ENCODE results near the gene OSTN.

Gene OSTN

DNA sequence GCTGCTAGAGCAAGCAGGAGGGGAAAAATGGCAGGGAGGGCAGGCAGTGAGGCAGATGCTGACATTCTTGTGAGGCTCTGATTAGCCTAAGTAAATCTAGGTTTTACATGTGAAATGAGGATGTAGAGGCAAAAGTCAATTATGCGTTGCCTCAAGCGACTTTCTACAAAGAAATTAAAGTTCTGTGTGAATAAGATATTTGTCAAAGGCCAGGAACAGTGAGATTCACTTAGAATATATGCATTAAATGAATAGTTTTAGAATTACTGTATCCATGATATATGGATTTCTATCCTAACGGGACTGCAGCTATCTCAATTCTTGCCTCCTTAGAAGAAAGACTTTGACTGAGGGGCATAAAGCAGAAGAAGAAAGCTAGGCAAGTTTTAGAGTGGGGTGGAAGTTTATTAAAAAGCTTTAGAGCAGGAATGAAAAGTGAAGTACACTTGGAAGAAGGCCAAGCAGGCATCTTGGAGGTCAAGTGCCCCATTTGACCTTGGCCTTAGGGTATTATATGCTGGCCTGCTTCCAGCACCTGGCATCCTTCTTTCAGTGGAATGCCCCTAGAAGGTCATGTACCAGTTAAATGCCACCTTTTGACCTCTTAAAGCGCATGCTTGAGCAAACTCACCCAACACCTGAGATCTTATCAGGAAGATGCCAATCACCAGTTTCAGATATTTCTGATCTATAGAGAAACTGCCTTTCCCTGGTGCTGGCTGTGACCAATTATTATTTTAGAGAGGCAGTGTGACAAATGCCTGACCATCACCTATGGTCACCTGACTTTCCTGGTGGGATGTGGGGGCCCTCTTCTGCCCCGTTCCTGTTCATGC, 38.2 kb downstream of the OSTN start:
- no peak overlapping the region for H3K27ac ChIP-seq

DNA sequence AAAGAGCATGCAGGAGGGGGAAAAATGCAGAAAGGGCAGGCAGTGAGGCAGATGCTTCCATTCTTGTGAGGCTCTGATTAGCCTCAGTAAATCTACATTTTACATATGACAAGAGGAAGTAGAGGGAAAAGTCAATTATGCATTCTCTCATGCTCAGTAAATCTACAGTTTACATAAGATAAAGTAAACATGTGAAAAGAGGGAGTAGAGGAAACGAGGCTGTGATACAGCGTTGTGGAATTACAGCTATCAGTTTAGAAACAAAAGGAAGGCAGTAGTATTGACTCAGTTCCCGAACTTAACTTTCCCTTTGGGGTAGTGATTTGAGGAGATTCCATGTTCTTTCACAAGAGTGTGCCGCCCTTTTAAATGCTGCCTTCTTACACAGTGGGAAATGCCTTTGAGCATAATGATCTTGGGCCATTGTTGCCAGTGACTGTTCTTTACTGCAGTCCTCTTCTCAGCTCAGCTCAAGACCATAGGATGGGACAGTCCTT, 39.3 kb downstream of the OSTN start:
- Histone ChIP-seq H2AFZ (ENCODE audit: low read depth) (no peak overlapping the region), H3K9ac (no peak overlapping the region), H3K4me3 (IDR thresholded peaks at IDR 0.05; ENCODE audit: insufficient read depth, low read depth, low read length) (no peak overlapping the region), H3K4me1 (ENCODE audit: low read depth, poor library complexity, severe bottlenecking) (peaks cover 11% of the 10 kb centered on the region), H3K27ac (no peak overlapping the region), H3K4me2 (no peak overlapping the region), H3K36me3 (ENCODE audit: insufficient read depth) (no peaks in the 10 kb centered on the region), H4K20me1 (ENCODE audit: insufficient read depth) (no peaks in the 10 kb centered on the region), H3K27me3 (ENCODE audit: insufficient read depth, low read depth) (no peaks in the 10 kb centered on the region), H3K79me2 (ENCODE audit: insufficient read depth, low read depth) (no peaks in the 10 kb centered on the region)
- TF ChIP-seq, protein P1, sequence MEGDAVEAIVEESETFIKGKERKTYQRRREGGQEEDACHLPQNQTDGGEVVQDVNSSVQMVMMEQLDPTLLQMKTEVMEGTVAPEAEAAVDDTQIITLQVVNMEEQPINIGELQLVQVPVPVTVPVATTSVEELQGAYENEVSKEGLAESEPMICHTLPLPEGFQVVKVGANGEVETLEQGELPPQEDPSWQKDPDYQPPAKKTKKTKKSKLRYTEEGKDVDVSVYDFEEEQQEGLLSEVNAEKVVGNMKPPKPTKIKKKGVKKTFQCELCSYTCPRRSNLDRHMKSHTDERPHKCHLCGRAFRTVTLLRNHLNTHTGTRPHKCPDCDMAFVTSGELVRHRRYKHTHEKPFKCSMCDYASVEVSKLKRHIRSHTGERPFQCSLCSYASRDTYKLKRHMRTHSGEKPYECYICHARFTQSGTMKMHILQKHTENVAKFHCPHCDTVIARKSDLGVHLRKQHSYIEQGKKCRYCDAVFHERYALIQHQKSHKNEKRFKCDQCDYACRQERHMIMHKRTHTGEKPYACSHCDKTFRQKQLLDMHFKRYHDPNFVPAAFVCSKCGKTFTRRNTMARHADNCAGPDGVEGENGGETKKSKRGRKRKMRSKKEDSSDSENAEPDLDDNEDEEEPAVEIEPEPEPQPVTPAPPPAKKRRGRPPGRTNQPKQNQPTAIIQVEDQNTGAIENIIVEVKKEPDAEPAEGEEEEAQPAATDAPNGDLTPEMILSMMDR (conservative IDR thresholded peaks at IDR 0.05; ENCODE audit: low read depth, low read length): no peak

More for the DNA sequence above, 38.2 kb downstream of the OSTN start:
- TF ChIP-seq, protein P1 (conservative IDR thresholded peaks at IDR 0.05; ENCODE audit: low read depth, low read length): no peak
- Histone ChIP-seq H4K20me1 (ENCODE audit: insufficient read depth) (no peaks in the 10 kb centered on the region), H3K4me2 (no peak overlapping the region), H3K27me3 (ENCODE audit: insufficient read depth, low read depth) (no peaks in the 10 kb centered on the region), H3K36me3 (ENCODE audit: insufficient read depth) (no peaks in the 10 kb centered on the region), H3K9ac (no peak overlapping the region), H3K4me3 (IDR thresholded peaks at IDR 0.05; ENCODE audit: insufficient read depth, low read depth, low read length) (no peak overlapping the region), H2AFZ (ENCODE audit: low read depth) (no peak overlapping the region), H3K79me2 (ENCODE audit: insufficient read depth, low read depth) (no peaks in the 10 kb centered on the region), H3K4me1 (ENCODE audit: low read depth, poor library complexity, severe bottlenecking) (peaks cover 11% of the 10 kb centered on the region)

DNA sequence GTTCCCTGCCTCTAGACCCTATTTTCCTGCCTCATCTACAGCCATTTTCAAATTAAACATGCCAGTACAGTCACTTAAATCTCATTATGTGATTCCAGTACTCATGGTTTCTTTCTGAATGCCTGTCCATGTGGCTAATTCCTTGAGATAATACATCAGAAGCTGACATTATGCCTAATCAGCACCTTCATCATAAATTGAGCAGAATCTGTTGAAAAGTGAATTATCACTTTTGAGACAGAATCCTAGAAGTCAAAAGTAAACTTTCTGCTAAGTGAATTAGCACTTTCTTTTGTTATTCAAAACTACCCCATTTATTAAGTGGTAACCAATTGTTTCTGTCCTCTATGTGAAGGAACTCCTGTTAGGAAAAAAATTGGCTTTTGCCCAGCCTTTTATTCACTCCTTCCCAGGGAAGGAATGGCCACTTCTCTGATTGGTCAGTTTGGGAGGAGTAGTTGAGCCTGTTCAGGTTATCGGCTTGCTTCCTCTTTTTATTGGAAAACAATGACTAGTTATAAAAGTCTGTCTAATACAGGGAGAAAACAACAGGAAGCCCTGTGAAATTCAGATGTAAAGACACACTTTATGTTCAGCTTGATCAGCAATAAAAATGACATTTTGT, 40.5 kb downstream of the OSTN start:
- Histone ChIP-seq H3K4me2 (no peak overlapping the region), H2AFZ (ENCODE audit: low read depth) (no peak overlapping the region), H3K27ac (no peak overlapping the region), H4K20me1 (ENCODE audit: insufficient read depth) (no peaks in the 10 kb centered on the region), H3K4me1 (ENCODE audit: low read depth, poor library complexity, severe bottlenecking) (peaks cover 12% of the 10 kb centered on the region), H3K36me3 (ENCODE audit: insufficient read depth) (no peaks in the 10 kb centered on the region), H3K27me3 (ENCODE audit: insufficient read depth, low read depth) (no peaks in the 10 kb centered on the region), H3K79me2 (ENCODE audit: insufficient read depth, low read depth) (no peaks in the 10 kb centered on the region), H3K9ac (no peak overlapping the region), H3K4me3 (IDR thresholded peaks at IDR 0.05; ENCODE audit: insufficient read depth, low read depth, low read length) (no peak overlapping the region)
- TF ChIP-seq, protein P1 (conservative IDR thresholded peaks at IDR 0.05; ENCODE audit: low read depth, low read length): no peak

DNA sequence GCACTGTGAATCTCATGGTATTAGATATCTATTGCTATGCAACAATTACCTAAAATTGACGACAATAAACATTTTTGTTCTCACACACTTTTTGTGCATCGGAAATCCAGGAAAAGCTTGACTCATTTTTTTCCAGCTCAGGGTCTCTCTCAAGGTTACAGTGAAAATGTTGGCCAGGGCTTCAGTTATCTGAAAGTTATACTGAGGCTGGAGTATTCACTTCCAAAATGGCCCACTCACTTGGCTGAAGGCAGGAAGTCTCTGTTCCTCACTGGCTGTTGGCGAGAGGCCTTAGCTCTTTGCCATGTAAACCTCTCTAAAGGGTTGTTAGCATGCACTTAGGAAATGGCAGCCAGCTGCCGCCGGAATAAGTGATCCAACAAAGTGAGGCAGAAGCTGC, 41.4 kb downstream of the OSTN start:
- Histone ChIP-seq H4K20me1 (ENCODE audit: insufficient read depth) (no peaks in the 10 kb centered on the region), H3K27ac (no peak overlapping the region), H3K4me1 (ENCODE audit: low read depth, poor library complexity, severe bottlenecking) (peaks cover 14% of the 10 kb centered on the region), H3K4me3 (IDR thresholded peaks at IDR 0.05; ENCODE audit: insufficient read depth, low read depth, low read length) (no peak overlapping the region), H3K27me3 (ENCODE audit: insufficient read depth, low read depth) (no peaks in the 10 kb centered on the region), H2AFZ (ENCODE audit: low read depth) (no peak overlapping the region), H3K79me2 (ENCODE audit: insufficient read depth, low read depth) (no peaks in the 10 kb centered on the region), H3K9ac (no peak overlapping the region), H3K36me3 (ENCODE audit: insufficient read depth) (no peaks in the 10 kb centered on the region), H3K4me2 (no peak overlapping the region)
- TF ChIP-seq, protein P1 (conservative IDR thresholded peaks at IDR 0.05; ENCODE audit: low read depth, low read length): no peak

Measured in KMS-11 (cell line).